ENCODE data around the gene NGEF. TPM values are rescaled to one million over a fixed set of nuclear protein-coding genes. Genes with fewer than 3 reads are reported as not detected.

The NGEF gene
- total RNA-seq, 1 experiment from 2014 or later = 5.4 TPM

GRCh38 chr2:232889876-232890401 is 123.1 kb downstream of the NGEF start (continued):
- TF ChIP-seq AR (CRISPR knock-in tag; IDR thresholded peaks at IDR 0.05) (no peak), ZNF317 (CRISPR knock-in tag; IDR thresholded peaks at IDR 0.05; ENCODE audit: borderline replicate concordance, low read depth) (no peak)

- Mint-ChIP-seq H3K27me3 (ENCODE audit: low read depth) (peaks cover 3% of the 10 kb centered on the region; the same call in 1 of the 2 replicates), H3K4me3 (no peak overlapping the region), H3K36me3 (no peaks in the 10 kb centered on the region), H3K4me1 (peaks cover 27% of the 10 kb centered on the region), H3K9me3 (no peaks in the 10 kb centered on the region), H3K27ac (no peak overlapping the region)
- ATAC-seq (no peak), DNase-seq (ENCODE audit: low spot score) (no peak)
- CTCF ChIA-PET = no interaction called here
- TF ChIP-seq CREM (CRISPR knock-in tag; IDR thresholded peaks at IDR 0.05) (no peak), JUN (CRISPR knock-in tag; IDR thresholded peaks at IDR 0.05) (no peak), ZNF121 (CRISPR knock-in tag; IDR thresholded peaks at IDR 0.05) (no peak), IRF1 (CRISPR knock-in tag; IDR thresholded peaks at IDR 0.05) (no peak), ZNF416 (CRISPR knock-in tag; IDR thresholded peaks at IDR 0.05) (no peak), FOXP4 (CRISPR knock-in tag; IDR thresholded peaks at IDR 0.05) (no peak), E2F5 (CRISPR knock-in tag; IDR thresholded peaks at IDR 0.05) (no peak), ATF6 (CRISPR knock-in tag; IDR thresholded peaks at IDR 0.05) (no peak), PRRX2 (CRISPR knock-in tag; IDR thresholded peaks at IDR 0.05) (no peak), ESRRA (CRISPR knock-in tag; IDR thresholded peaks at IDR 0.05; ENCODE audit: borderline replicate concordance) (no peak), TP53 (CRISPR knock-in tag; IDR thresholded peaks at IDR 0.05) (no peak), MXD4 (CRISPR knock-in tag; IDR thresholded peaks at IDR 0.05; ENCODE audit: borderline replicate concordance) (no peak), CDX4 (CRISPR knock-in tag; IDR thresholded peaks at IDR 0.05; ENCODE audit: borderline replicate concordance) (no peak), EMX1 (CRISPR knock-in tag; IDR thresholded peaks at IDR 0.05) (no peak), AFF4 (CRISPR knock-in tag; IDR thresholded peaks at IDR 0.05; ENCODE audit: borderline replicate concordance) (no peak), SP1 (CRISPR knock-in tag; conservative IDR thresholded peaks at IDR 0.05) (no peak)
- POLR2A ChIA-PET = no interaction called here
Observed at GRCh38 chr2:232888839-232889529, 124.1 kb downstream of the NGEF start.
